ENCODE measurements around the gene CREB5. TPM values are rescaled to one million over a fixed set of nuclear protein-coding genes. Genes with fewer than 3 reads are reported as not detected.
A peak's percentile ranks its signal among the peaks of the same experiment; 100 is the strongest.

The CREB5 gene
- total RNA-seq, 2 experiments from 2014 or later, result not detected

- ChIA-PET CTCF (no interaction called here), POLR2A (no interaction called here)
- no peak for ATAC-seq
- Mint-ChIP-seq H3K27ac (no peak overlapping the region), H3K27me3 (ENCODE audit: low read depth) (no peaks in the 10 kb centered on the region), H3K4me1 (ENCODE audit: low read depth) (peaks cover 1% of the 10 kb centered on the region), H3K36me3 (ENCODE audit: low read depth) (no peaks in the 10 kb centered on the region), H3K4me3 (no peak overlapping the region), H3K9me3 (ENCODE audit: insufficient read depth) (no peaks in the 10 kb centered on the region)
- DNase-seq, result no peak
Measured at GRCh38 chr7:28621369-28621841, 209.1 kb downstream of the CREB5 start.

GRCh38 chr7:28623105-28623730 lies 210.9 kb downstream of the CREB5 start:
- no peak for DNase-seq
- Mint-ChIP-seq H3K9me3 (ENCODE audit: insufficient read depth) (no peaks in the 10 kb centered on the region), H3K4me1 (ENCODE audit: low read depth) (peaks cover 3% of the 10 kb centered on the region), H3K27me3 (ENCODE audit: low read depth) (peaks cover under 1% of the 10 kb centered on the region), H3K36me3 (ENCODE audit: low read depth) (no peaks in the 10 kb centered on the region), H3K27ac (no peak overlapping the region), H3K4me3 (no peak overlapping the region)
- POLR2A ChIA-PET, result no interaction called here
- ATAC-seq, result no peak
- CTCF ChIA-PET, result no interaction called here

- H3K27ac Mint-ChIP-seq, result no peak overlapping the region
- no peak for DNase-seq
- POLR2A ChIA-PET, result no interaction called here
Measured at GRCh38 chr7:28623863-28624262, 211.5 kb downstream of the CREB5 start.

GRCh38 chr7:28625432-28625831 lies 213.1 kb downstream of the CREB5 start:
- Mint-ChIP-seq H3K9me3 (ENCODE audit: insufficient read depth) (no peaks in the 10 kb centered on the region), H3K27ac (no peak overlapping the region), H3K4me1 (ENCODE audit: low read depth) (peaks cover 3% of the 10 kb centered on the region), H3K4me3 (no peak overlapping the region), H3K36me3 (ENCODE audit: low read depth) (no peaks in the 10 kb centered on the region), H3K27me3 (ENCODE audit: low read depth) (peaks cover 10% of the 10 kb centered on the region)
- POLR2A ChIA-PET, result no interaction called here
- no peak for ATAC-seq
- CTCF ChIA-PET, result no interaction called here
- no peak for DNase-seq

More at GRCh38 chr7:28623863-28624262, 211.5 kb downstream of the CREB5 start:
- H3K36me3 Mint-ChIP-seq (ENCODE audit: low read depth), result no peaks in the 10 kb centered on the region
- H3K27me3 Mint-ChIP-seq (ENCODE audit: low read depth), result peaks cover 3% of the 10 kb centered on the region
- CTCF ChIA-PET, result no interaction called here
- H3K4me1 Mint-ChIP-seq (ENCODE audit: low read depth), result peaks cover 3% of the 10 kb centered on the region
- no peak overlapping the region for H3K4me3 Mint-ChIP-seq
- H3K9me3 Mint-ChIP-seq (ENCODE audit: insufficient read depth), result no peaks in the 10 kb centered on the region
- no peak for ATAC-seq

GRCh38 chr7:28626221-28626620 lies 213.9 kb downstream of the CREB5 start:
- H3K27ac Mint-ChIP-seq, result no peak overlapping the region
- ATAC-seq (no peak), DNase-seq (no peak)
- H3K27me3 Mint-ChIP-seq (ENCODE audit: low read depth), result peaks cover 10% of the 10 kb centered on the region
- peaks cover 3% of the 10 kb centered on the region for H3K4me1 Mint-ChIP-seq (ENCODE audit: low read depth)
- H3K36me3 Mint-ChIP-seq (ENCODE audit: low read depth), result no peaks in the 10 kb centered on the region
- CTCF ChIA-PET, result interaction anchor here (0.8 to 1.7 kb wide), 2 partner anchors 124 to 238 kb away, joined by 3 to 5 read pairs; no protein-coding TSS in a partner anchor
- no peaks in the 10 kb centered on the region for H3K9me3 Mint-ChIP-seq (ENCODE audit: insufficient read depth)
- no peak overlapping the region for H3K4me3 Mint-ChIP-seq
- POLR2A ChIA-PET, result no interaction called here

GRCh38 chr7:28626624-28627262 lies 214.4 kb downstream of the CREB5 start:
- Mint-ChIP-seq H3K27me3 (ENCODE audit: low read depth) (peaks cover 10% of the 10 kb centered on the region), H3K27ac (no peak overlapping the region), H3K4me1 (ENCODE audit: low read depth) (peaks cover 3% of the 10 kb centered on the region), H3K36me3 (ENCODE audit: low read depth) (no peaks in the 10 kb centered on the region), H3K9me3 (ENCODE audit: insufficient read depth) (no peaks in the 10 kb centered on the region), H3K4me3 (no peak overlapping the region)
- ChIA-PET POLR2A (no interaction called here), CTCF (interaction anchor here (0.8 to 1.7 kb wide), 3 partner anchors 10 to 238 kb away, joined by 3 to 5 read pairs (median 3); no protein-coding TSS in a partner anchor)
- DNase-seq (peak; percentile 47), ATAC-seq (peak; percentile 42)

GRCh38 chr7:28627263-28627653 lies 214.9 kb downstream of the CREB5 start:
- DNase-seq (no peak), ATAC-seq (no peak)
- Mint-ChIP-seq H3K27me3 (ENCODE audit: low read depth) (peaks cover 10% of the 10 kb centered on the region), H3K4me3 (no peak overlapping the region), H3K27ac (no peak overlapping the region), H3K36me3 (ENCODE audit: low read depth) (no peaks in the 10 kb centered on the region), H3K4me1 (ENCODE audit: low read depth) (peaks cover 3% of the 10 kb centered on the region), H3K9me3 (ENCODE audit: insufficient read depth) (no peaks in the 10 kb centered on the region)
- CTCF ChIA-PET, result interaction anchor here (1.4 to 1.7 kb wide), 2 partner anchors 11 to 239 kb away, joined by 3 to 5 read pairs; no protein-coding TSS in a partner anchor
- POLR2A ChIA-PET, result no interaction called here

- CTCF ChIA-PET, result interaction anchor here (1.4 kb wide), 1 partner anchor 11 kb away, joined by 3 read pairs; no protein-coding TSS in a partner anchor
- H3K4me1 Mint-ChIP-seq (ENCODE audit: low read depth), result peaks cover 3% of the 10 kb centered on the region
- DNase-seq, result no peak
- H3K36me3 Mint-ChIP-seq (ENCODE audit: low read depth), result no peaks in the 10 kb centered on the region
- peaks cover 13% of the 10 kb centered on the region for H3K27me3 Mint-ChIP-seq (ENCODE audit: low read depth)
- ATAC-seq, result no peak
- POLR2A ChIA-PET, result no interaction called here
- no peak overlapping the region for H3K27ac Mint-ChIP-seq
- no peaks in the 10 kb centered on the region for H3K9me3 Mint-ChIP-seq (ENCODE audit: insufficient read depth)
- no peak overlapping the region for H3K4me3 Mint-ChIP-seq
Measured at GRCh38 chr7:28627896-28628295, 215.6 kb downstream of the CREB5 start.

- ChIA-PET CTCF (no interaction called here), POLR2A (no interaction called here)
- Mint-ChIP-seq H3K36me3 (ENCODE audit: low read depth) (no peaks in the 10 kb centered on the region), H3K4me3 (no peak overlapping the region), H3K27ac (no peak overlapping the region), H3K4me1 (ENCODE audit: low read depth) (peaks cover 3% of the 10 kb centered on the region), H3K9me3 (ENCODE audit: insufficient read depth) (no peaks in the 10 kb centered on the region), H3K27me3 (ENCODE audit: low read depth) (peaks cover 14% of the 10 kb centered on the region)
- no peak for DNase-seq
- no peak for ATAC-seq
Measured at GRCh38 chr7:28629216-28629842, 217.0 kb downstream of the CREB5 start.

GRCh38 chr7:28630350-28630749 lies 218.0 kb downstream of the CREB5 start:
- ATAC-seq (no peak), DNase-seq (no peak)
- ChIA-PET CTCF (no interaction called here), POLR2A (no interaction called here)
- Mint-ChIP-seq H3K4me1 (ENCODE audit: low read depth) (peaks cover 3% of the 10 kb centered on the region), H3K27ac (no peak overlapping the region), H3K27me3 (ENCODE audit: low read depth) (peaks cover 14% of the 10 kb centered on the region), H3K4me3 (no peak overlapping the region), H3K36me3 (ENCODE audit: low read depth) (no peaks in the 10 kb centered on the region), H3K9me3 (ENCODE audit: insufficient read depth) (no peaks in the 10 kb centered on the region)

- Mint-ChIP-seq H3K4me3 (no peak overlapping the region), H3K4me1 (ENCODE audit: low read depth) (no peaks in the 10 kb centered on the region), H3K27ac (no peak overlapping the region), H3K27me3 (ENCODE audit: low read depth) (peaks cover 14% of the 10 kb centered on the region), H3K9me3 (ENCODE audit: insufficient read depth) (no peaks in the 10 kb centered on the region), H3K36me3 (ENCODE audit: low read depth) (no peaks in the 10 kb centered on the region)
- DNase-seq (no peak), ATAC-seq (no peak)
- ChIA-PET POLR2A (no interaction called here), CTCF (no interaction called here)
Measured at GRCh38 chr7:28631995-28632394, 219.7 kb downstream of the CREB5 start.

- H3K4me1 Mint-ChIP-seq (ENCODE audit: low read depth), result no peaks in the 10 kb centered on the region
- ChIA-PET POLR2A (no interaction called here), CTCF (no interaction called here)
- H3K27ac Mint-ChIP-seq, result no peak overlapping the region
- H3K36me3 Mint-ChIP-seq (ENCODE audit: low read depth), result no peaks in the 10 kb centered on the region
- DNase-seq (no peak), ATAC-seq (no peak)
- H3K4me3 Mint-ChIP-seq, result no peak overlapping the region
- no peaks in the 10 kb centered on the region for H3K27me3 Mint-ChIP-seq (ENCODE audit: low read depth)
- no peaks in the 10 kb centered on the region for H3K9me3 Mint-ChIP-seq (ENCODE audit: insufficient read depth)
Measured at GRCh38 chr7:28638914-28639313, 226.6 kb downstream of the CREB5 start.
